ENCODE data around the gene FGF14.

DNA sequence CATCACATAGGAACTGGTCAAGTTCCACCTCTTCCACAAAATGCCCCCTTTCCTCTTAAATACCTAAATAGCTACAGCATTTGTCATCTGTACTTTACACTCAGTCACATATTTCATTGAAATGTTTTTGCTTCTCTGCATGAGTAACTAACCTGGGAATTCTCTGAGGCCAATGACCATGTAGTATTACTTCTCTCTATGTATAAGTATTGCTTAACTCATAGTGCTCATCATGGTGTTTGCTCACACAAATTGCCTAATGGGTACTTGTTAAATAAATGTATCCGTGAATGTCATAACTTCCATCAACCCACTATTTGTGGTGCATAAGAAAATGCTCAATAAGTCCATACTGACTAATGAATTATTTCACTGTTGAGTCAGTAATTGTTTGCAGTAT lies 115.5 kb downstream of the FGF14 start:
- TF ChIP-seq POLR2A (IDR thresholded peaks at IDR 0.05; ENCODE audit: low read depth, low read length) (no peak), POLR2AphosphoS5 (IDR thresholded peaks at IDR 0.05; ENCODE audit: low read depth, low read length) (no peak)
